Hematopoietic multipotent progenitor cell treated with erythropoietin and hydrocortisone succinate and interleukin-3 and kit ligand, for 4 days (in vitro differentiated cells): ENCODE results near the gene TMEM115.
A peak's percentile ranks its signal among the peaks of the same experiment; 100 is the strongest.

ENCODE experiments used
- DNase-seq: peaks from one replicate; pipeline ENCODE4 v3.0.0-alpha.2; 2015

The TMEM115 gene

GRCh38 chr3:50358911-50359759 lies at the start of gene TMEM115:
TMEM115 (minus strand) TSS chr3:50359521; CDS start chr3:50359063, 458 bp downstream.
- DNase-seq = peak; percentile 99

GRCh38 chr3:50408443-50408944 lies 49.2 kb upstream of the TMEM115 start:
- no peak for DNase-seq

- DNase-seq = no peak
Measured at GRCh38 chr3:50406487-50406886, 47.2 kb upstream of the TMEM115 start.

- DNase-seq = peak; percentile 72
Measured at GRCh38 chr3:50405249-50405648, 45.9 kb upstream of the TMEM115 start.

GRCh38 chr3:50401978-50402595 lies 42.8 kb upstream of the TMEM115 start:
- DNase-seq = no peak

GRCh38 chr3:50396502-50396901 lies 37.2 kb upstream of the TMEM115 start:
- DNase-seq = no peak

- DNase-seq = peak; percentile 21
Measured at GRCh38 chr3:50395070-50395860, 35.9 kb upstream of the TMEM115 start.

GRCh38 chr3:50393061-50393460 lies 33.7 kb upstream of the TMEM115 start:
- no peak for DNase-seq

GRCh38 chr3:50392101-50392715 lies 32.9 kb upstream of the TMEM115 start:
- DNase-seq = peak; percentile 18

- peak; percentile 71 for DNase-seq
Measured at GRCh38 chr3:50390508-50391224, 31.3 kb upstream of the TMEM115 start.

- no peak for DNase-seq
Measured at GRCh38 chr3:50389414-50389767, 30.1 kb upstream of the TMEM115 start.

- no peak for DNase-seq
Measured at GRCh38 chr3:50388720-50389413, 29.5 kb upstream of the TMEM115 start.

- peak; percentile 58 for DNase-seq
Measured at GRCh38 chr3:50388016-50388719, 28.8 kb upstream of the TMEM115 start.

- peak; percentile 70 for DNase-seq
Measured at GRCh38 chr3:50385754-50386153, 26.4 kb upstream of the TMEM115 start.

- DNase-seq = no peak
Measured at GRCh38 chr3:50383750-50384149, 24.4 kb upstream of the TMEM115 start.

- no peak for DNase-seq
Measured at GRCh38 chr3:50382722-50383121, 23.4 kb upstream of the TMEM115 start.

GRCh38 chr3:50381383-50381782 lies 22.1 kb upstream of the TMEM115 start:
- DNase-seq = no peak

- no peak for DNase-seq
Measured at GRCh38 chr3:50380405-50381085, 21.2 kb upstream of the TMEM115 start.

GRCh38 chr3:50378757-50379156 lies 19.4 kb upstream of the TMEM115 start:
- no peak for DNase-seq

GRCh38 chr3:50378024-50378423 lies 18.7 kb upstream of the TMEM115 start:
- no peak for DNase-seq
